ENCODE results near the gene LMOD2. TPM values are rescaled to one million over a fixed set of nuclear protein-coding genes. Genes with fewer than 3 reads are reported as not detected.

LMOD2 gene
- total RNA-seq, 4 donors from 2014 or later: not detected

DNA sequence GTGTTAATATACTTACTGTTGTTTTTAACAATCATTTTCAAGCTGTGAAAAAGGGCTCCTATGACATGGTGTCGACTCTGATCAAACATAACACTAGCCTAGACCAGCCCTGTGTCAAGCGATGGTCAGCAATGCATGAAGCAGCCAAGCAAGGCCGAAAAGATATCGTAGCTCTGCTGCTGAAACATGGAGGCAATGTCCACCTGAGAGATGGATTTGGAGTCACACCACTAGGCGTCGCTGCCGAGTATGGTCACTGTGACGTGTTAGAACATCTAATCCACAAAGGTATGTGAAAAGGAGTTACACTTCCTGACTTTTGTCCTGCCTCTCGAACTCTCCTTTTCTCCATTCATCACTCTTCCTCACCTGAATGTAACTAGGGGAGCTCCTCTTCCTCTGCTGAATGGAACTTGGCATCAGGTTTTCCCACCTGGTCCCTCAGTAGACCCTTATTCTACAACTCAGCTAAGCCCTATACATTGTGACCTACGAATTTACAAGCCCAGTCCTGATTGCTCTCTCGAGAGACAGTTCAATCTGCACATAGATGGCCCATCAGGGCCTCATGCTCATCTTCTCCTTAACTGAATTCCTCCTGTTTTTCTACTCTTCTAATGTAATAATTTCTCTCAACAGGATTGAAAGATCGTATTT, 31.0 kb upstream of the LMOD2 start:
- Histone ChIP-seq H3K9me3 (no peaks in the 10 kb centered on the region), H3K27me3 (no peaks in the 10 kb centered on the region), H3K36me3 (no peaks in the 10 kb centered on the region), H3K4me3 (no peak overlapping the region), H3K27ac (no peak overlapping the region), H3K4me1 (no peaks in the 10 kb centered on the region)
- TF ChIP-seq CTCF (IDR thresholded peaks at IDR 0.05) (no peak), EP300 (IDR thresholded peaks at IDR 0.05) (no peak), POLR2AphosphoS5 (IDR thresholded peaks at IDR 0.05) (no peak), POLR2A (IDR thresholded peaks at IDR 0.05) (no peak)
- DNase-seq (ENCODE audit: low spot score in 2 of 2): no peak
- WGBS: 62% methylated on average over 12 of the region's 12 CpGs

DNA sequence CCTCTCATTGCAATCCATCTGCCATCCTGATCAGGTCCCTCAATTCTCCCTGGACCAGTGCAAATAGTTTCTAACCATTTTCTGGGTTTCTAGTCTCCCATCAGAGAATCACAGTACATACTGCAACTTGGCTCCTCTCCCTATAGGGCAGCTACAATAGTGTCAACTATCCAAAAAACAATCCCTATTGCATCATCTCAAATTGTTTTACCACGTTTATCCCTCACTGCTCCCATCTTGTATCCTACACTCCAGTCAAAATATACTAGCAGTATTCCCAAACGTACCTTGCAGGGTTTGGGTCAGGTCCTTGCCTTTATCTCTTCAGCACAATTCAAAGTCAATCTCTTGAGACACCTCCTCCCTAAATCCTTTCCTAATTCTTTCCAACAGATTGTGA, 30.4 kb upstream of the LMOD2 start:
- Histone ChIP-seq H3K9me3 (no peaks in the 10 kb centered on the region), H3K27ac (no peak overlapping the region), H3K27me3 (no peaks in the 10 kb centered on the region), H3K36me3 (no peaks in the 10 kb centered on the region), H3K4me1 (no peaks in the 10 kb centered on the region), H3K4me3 (no peak overlapping the region)
- TF ChIP-seq POLR2A (IDR thresholded peaks at IDR 0.05) (no peak), CTCF (IDR thresholded peaks at IDR 0.05) (no peak), EP300 (IDR thresholded peaks at IDR 0.05) (no peak), POLR2AphosphoS5 (IDR thresholded peaks at IDR 0.05) (no peak)
- no peak for DNase-seq (ENCODE audit: low spot score in 2 of 2)
- WGBS: 57% methylated on average over 2 of the region's 2 CpGs

- Histone ChIP-seq H3K4me3 (no peak overlapping the region), H3K36me3 (no peaks in the 10 kb centered on the region), H3K9me3 (no peaks in the 10 kb centered on the region), H3K27ac (no peak overlapping the region), H3K4me1 (no peaks in the 10 kb centered on the region), H3K27me3 (no peaks in the 10 kb centered on the region)
- 90% methylated on average over 2 of the region's 2 CpGs for WGBS
- TF ChIP-seq CTCF (IDR thresholded peaks at IDR 0.05) (no peak), EP300 (IDR thresholded peaks at IDR 0.05) (no peak), POLR2AphosphoS5 (IDR thresholded peaks at IDR 0.05) (no peak), POLR2A (IDR thresholded peaks at IDR 0.05) (no peak)
- no peak for DNase-seq (ENCODE audit: low spot score in 2 of 2)
These were observed 27.8 kb upstream of the LMOD2 start for GRCh38 chr7:123627851-123628250.

- no peak overlapping the region for H3K4me3 ChIP-seq
- no peak for TF ChIP-seq POLR2A (IDR thresholded peaks at IDR 0.05)
- TF ChIP-seq EP300 (IDR thresholded peaks at IDR 0.05): no peak
- no peak for TF ChIP-seq POLR2AphosphoS5 (IDR thresholded peaks at IDR 0.05)
- no peak for TF ChIP-seq CTCF (IDR thresholded peaks at IDR 0.05)
- no peaks in the 10 kb centered on the region for H3K36me3 ChIP-seq
- H3K9me3 ChIP-seq: no peaks in the 10 kb centered on the region
- H3K4me1 ChIP-seq: no peaks in the 10 kb centered on the region
- DNase-seq (ENCODE audit: low spot score in 2 of 2): no peak
- WGBS: 94% methylated on average over 5 of the region's 5 CpGs
- no peaks in the 10 kb centered on the region for H3K27me3 ChIP-seq
- H3K27ac ChIP-seq: no peak overlapping the region
These were observed 26.8 kb upstream of the LMOD2 start for GRCh38 chr7:123628829-123629228.

GRCh38 chr7:123629281-123629680, 26.4 kb upstream of the LMOD2 start:
- Histone ChIP-seq H3K36me3 (no peaks in the 10 kb centered on the region), H3K27ac (no peak overlapping the region), H3K4me3 (no peak overlapping the region), H3K27me3 (no peaks in the 10 kb centered on the region), H3K4me1 (no peaks in the 10 kb centered on the region), H3K9me3 (no peaks in the 10 kb centered on the region)
- 68% methylated on average over 1 of the region's 1 CpG for WGBS
- DNase-seq (ENCODE audit: low spot score in 2 of 2): no peak
- TF ChIP-seq EP300 (IDR thresholded peaks at IDR 0.05): no peak
- TF ChIP-seq POLR2AphosphoS5 (IDR thresholded peaks at IDR 0.05): no peak
- no peak for TF ChIP-seq CTCF (IDR thresholded peaks at IDR 0.05)
- no peak for TF ChIP-seq POLR2A (IDR thresholded peaks at IDR 0.05)
